ENCODE data around the gene PPARG. TPM values are rescaled to one million over a fixed set of nuclear protein-coding genes. Genes with fewer than 3 reads are reported as not detected.

PPARG gene
- total and polyA plus RNA-seq, 2 experiments from 2014 or later = 0.49 to 0.76 TPM

DNA sequence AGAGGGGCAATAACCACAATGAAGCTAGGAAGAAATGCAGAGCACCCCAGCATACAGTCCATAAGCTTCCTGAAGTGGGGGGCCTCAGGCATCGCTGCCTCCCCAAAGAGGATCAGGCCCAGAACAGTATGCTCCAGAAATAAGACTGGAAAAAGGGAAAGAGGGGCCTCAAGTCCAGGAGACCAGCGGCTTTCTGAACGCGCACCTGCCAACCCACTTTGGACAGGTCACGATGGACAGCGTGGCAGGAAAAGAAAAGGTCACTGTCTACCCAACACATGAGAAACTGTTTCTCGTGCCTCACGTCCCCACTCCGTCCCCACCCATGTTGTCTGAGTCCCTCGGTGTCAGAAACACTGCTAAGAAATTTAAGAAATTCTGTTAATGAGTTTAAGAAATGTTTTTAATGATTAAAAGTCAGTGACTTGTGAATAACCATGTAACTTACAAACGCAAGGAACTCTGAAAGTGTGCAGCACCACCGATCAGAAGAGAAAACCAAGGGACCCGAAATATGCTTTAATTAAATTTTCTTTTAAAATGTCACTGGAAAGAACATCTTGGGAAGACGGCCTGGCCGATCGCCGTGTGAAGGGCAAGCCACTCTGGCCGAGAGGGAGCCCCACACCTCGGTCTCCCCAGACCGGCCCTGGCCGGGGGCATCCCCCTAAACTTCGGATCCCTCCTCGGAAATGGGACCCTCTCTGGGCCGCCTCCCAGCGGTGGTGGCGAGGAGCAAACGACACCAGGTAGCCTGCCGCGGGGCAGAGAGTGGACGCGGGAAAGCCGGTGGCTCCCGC, 1.7 kb upstream of the PPARG start:
- TF ChIP-seq EZH2phosphoT487 (IDR thresholded peaks at IDR 0.05; ENCODE audit: insufficient read depth, low read depth) = no peak
- no peak for TF ChIP-seq EZH2 (IDR thresholded peaks at IDR 0.05; ENCODE audit: insufficient read depth, poor library complexity, severe bottlenecking)
- Histone ChIP-seq H3F3A (ENCODE audit: insufficient read depth) (peaks cover 12% of the 10 kb centered on the region), H3K36me3 (ENCODE audit: low read depth) (no peaks in the 10 kb centered on the region), H3K27ac (no peak overlapping the region), H3K9me2 (ENCODE audit: insufficient read depth) (no peaks in the 10 kb centered on the region), H3K4me3 (peak overlapping the region; percentile 65), H3K9me3 (ENCODE audit: low read depth) (no peaks in the 10 kb centered on the region), H3K4me2 (ENCODE audit: unreplicated experiment) (peak overlapping the region; percentile 42), H3K79me2 (ENCODE audit: insufficient read depth) (no peaks in the 10 kb centered on the region), H3K9ac (no peak overlapping the region), H3K27me3 (replicated peaks; ENCODE audit: insufficient read depth) (0 out of 2 replicates have a peak, but pooled peaks cover 4% of the 10 kb centered on the region), H4K20me1 (ENCODE audit: insufficient read depth) (no peaks in the 10 kb centered on the region), H3K4me1 (ENCODE audit: insufficient read depth) (no peaks in the 10 kb centered on the region), H2AFZ (peak overlapping the region; percentile 55)
- DNase-seq = peak; percentile 18
- 21 to 26% methylated on average over 28 to 33 of the region's 33 CpGs for WGBS, 2 experiments (ENCODE audit: low coverage in 1 of 2, low lambda C conversion rate in 2 of 2, missing lambda C conversion rate in 2 of 2)
- in situ Hi-C loops (cut with MboI) = no loop called here

DNA sequence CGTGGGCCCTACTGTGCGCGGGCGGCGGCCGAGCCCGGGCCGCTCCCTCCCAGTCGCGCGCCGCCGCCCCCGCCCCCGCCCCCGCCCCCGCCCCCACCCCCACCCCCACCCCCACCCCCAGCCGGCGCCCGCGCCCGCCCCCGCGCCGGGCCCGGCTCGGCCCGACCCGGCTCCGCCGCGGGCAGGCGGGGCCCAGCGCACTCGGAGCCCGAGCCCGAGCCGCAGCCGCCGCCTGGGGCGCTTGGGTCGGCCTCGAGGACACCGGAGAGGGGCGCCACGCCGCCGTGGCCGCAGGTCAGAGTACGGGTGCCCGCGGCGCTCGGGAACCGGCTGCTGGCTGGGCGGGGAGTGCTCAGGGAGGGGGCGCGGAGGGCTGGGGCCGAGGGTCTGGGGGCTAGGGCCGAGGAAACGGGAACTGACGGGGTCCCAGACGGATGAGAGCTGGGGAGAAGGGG, 1.1 kb upstream of the PPARG start:
- peak; percentile 63 for DNase-seq
- Histone ChIP-seq H3K27ac (no peak overlapping the region), H3K4me1 (ENCODE audit: insufficient read depth) (no peaks in the 10 kb centered on the region), H3K9ac (peak overlapping the region; percentile 59), H4K20me1 (ENCODE audit: insufficient read depth) (no peaks in the 10 kb centered on the region), H3K36me3 (ENCODE audit: low read depth) (no peaks in the 10 kb centered on the region), H2AFZ (peak overlapping the region; percentile 81), H3K4me2 (ENCODE audit: unreplicated experiment) (peak overlapping the region; percentile 78), H3K27me3 (replicated peaks; ENCODE audit: insufficient read depth) (0 out of 2 replicates have a peak, but pooled peaks cover 4% of the 10 kb centered on the region), H3K79me2 (ENCODE audit: insufficient read depth) (no peaks in the 10 kb centered on the region), H3K9me2 (ENCODE audit: insufficient read depth) (no peaks in the 10 kb centered on the region), H3F3A (ENCODE audit: insufficient read depth) (peaks cover 12% of the 10 kb centered on the region), H3K9me3 (ENCODE audit: low read depth) (no peaks in the 10 kb centered on the region), H3K4me3 (peak overlapping the region; percentile 72)
- in situ Hi-C loops (cut with MboI) = no loop called here
- TF ChIP-seq EZH2phosphoT487 (IDR thresholded peaks at IDR 0.05; ENCODE audit: insufficient read depth, low read depth) = no peak
- no peak for TF ChIP-seq EZH2 (IDR thresholded peaks at IDR 0.05; ENCODE audit: insufficient read depth, poor library complexity, severe bottlenecking)
- 1 to 7% methylated on average over 14 to 35 of the region's 63 CpGs for WGBS, 2 experiments (ENCODE audit: low coverage in 1 of 2, low lambda C conversion rate in 2 of 2, missing lambda C conversion rate in 2 of 2)

DNA sequence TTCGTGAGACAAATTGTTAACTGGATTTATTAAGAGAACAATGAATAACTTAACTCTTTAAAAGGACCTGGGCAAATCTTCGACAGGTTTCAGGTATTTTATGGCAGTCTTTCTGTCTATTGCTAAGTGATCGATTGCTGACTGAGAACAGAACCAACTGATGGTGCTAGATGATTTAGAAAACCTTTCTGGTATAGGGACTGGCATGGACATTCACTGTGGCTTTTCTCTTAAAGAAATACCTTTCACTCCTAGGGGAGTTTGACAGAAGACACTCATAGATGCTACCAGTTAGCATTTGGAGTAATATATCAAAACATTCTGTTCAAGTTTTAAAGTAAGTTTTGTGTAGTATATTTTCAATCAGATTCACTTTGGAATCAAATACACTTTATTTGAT, 654 bp downstream of the PPARG start:
- in situ Hi-C loops (cut with MboI) = no loop called here
- Histone ChIP-seq H3K79me2 (ENCODE audit: insufficient read depth) (no peaks in the 10 kb centered on the region), H3K27me3 (replicated peaks; ENCODE audit: insufficient read depth) (0 out of 2 replicates have a peak, but pooled peaks cover 4% of the 10 kb centered on the region), H3K9me3 (ENCODE audit: low read depth) (no peaks in the 10 kb centered on the region), H3K27ac (no peak overlapping the region), H3K4me3 (no peak overlapping the region), H2AFZ (no peak overlapping the region), H3K4me1 (ENCODE audit: insufficient read depth) (no peaks in the 10 kb centered on the region), H3K4me2 (ENCODE audit: unreplicated experiment) (no peak overlapping the region), H3F3A (ENCODE audit: insufficient read depth) (peaks cover 12% of the 10 kb centered on the region), H4K20me1 (ENCODE audit: insufficient read depth) (no peaks in the 10 kb centered on the region), H3K9ac (no peak overlapping the region), H3K9me2 (ENCODE audit: insufficient read depth) (no peaks in the 10 kb centered on the region), H3K36me3 (ENCODE audit: low read depth) (no peaks in the 10 kb centered on the region)
- no peak for DNase-seq
- WGBS, 2 experiments (ENCODE audit: low coverage in 1 of 2, low lambda C conversion rate in 2 of 2, missing lambda C conversion rate in 2 of 2) = 60% methylated on average over 3 of the region's 3 CpGs
- TF ChIP-seq EZH2 (IDR thresholded peaks at IDR 0.05; ENCODE audit: insufficient read depth, poor library complexity, severe bottlenecking) (no peak), EZH2phosphoT487 (IDR thresholded peaks at IDR 0.05; ENCODE audit: insufficient read depth, low read depth) (no peak)

DNA sequence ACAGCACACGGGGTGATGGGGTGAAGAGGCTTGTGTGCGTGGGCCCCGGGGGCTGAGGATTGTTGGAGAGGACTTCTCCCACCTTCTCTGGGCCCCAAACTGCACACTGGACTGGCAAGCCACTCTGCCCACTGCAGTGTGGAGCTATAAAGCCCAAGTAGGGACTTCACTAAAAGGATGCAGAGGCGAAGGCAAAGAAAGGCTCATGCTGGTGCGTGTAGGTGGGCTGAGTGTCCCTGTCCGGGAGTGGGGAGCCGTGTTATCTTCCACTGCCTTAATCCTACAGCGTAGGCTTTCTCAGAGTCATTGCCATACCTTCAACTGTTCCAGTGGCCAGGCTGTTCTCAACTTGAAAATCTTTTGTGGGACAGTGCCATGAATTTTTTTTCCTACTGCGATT, 3.9 kb downstream of the PPARG start:
- peaks cover 5% of the 10 kb centered on the region; the same call in 1 of the 2 replicates for H3K4me1 ChIP-seq (ENCODE audit: insufficient read depth)
- 79 to 81% methylated on average over 9 of the region's 9 CpGs for WGBS, 2 experiments (ENCODE audit: low coverage in 1 of 2, low lambda C conversion rate in 2 of 2, missing lambda C conversion rate in 2 of 2)
- H3K36me3 ChIP-seq (ENCODE audit: low read depth) = no peaks in the 10 kb centered on the region
- peaks cover 16% of the 10 kb centered on the region for H3F3A ChIP-seq (ENCODE audit: insufficient read depth)
- no peak overlapping the region for H3K9ac ChIP-seq
- H3K27ac ChIP-seq = no peak overlapping the region
- no peaks in the 10 kb centered on the region for H3K9me2 ChIP-seq (ENCODE audit: insufficient read depth)
- in situ Hi-C loops (cut with MboI) = no loop called here
- no peak for TF ChIP-seq EZH2phosphoT487 (IDR thresholded peaks at IDR 0.05; ENCODE audit: insufficient read depth, low read depth)
- no peak overlapping the region for H2AFZ ChIP-seq
- DNase-seq = no peak
- H4K20me1 ChIP-seq (ENCODE audit: insufficient read depth) = no peaks in the 10 kb centered on the region
- no peaks in the 10 kb centered on the region for H3K27me3 ChIP-seq (replicated peaks; ENCODE audit: insufficient read depth)
- no peaks in the 10 kb centered on the region for H3K79me2 ChIP-seq (ENCODE audit: insufficient read depth)
- H3K9me3 ChIP-seq (ENCODE audit: low read depth) = no peaks in the 10 kb centered on the region
- no peak overlapping the region for H3K4me3 ChIP-seq
- no peak overlapping the region for H3K4me2 ChIP-seq (ENCODE audit: unreplicated experiment)
